ENCODE results near the gene RNF150.

Gene RNF150

GRCh38 chr4:140869446-140869845 is 263.8 kb downstream of the RNF150 start:
- DNase-seq (ENCODE audit: low read depth in 2 of 3, low spot score in 1 of 3) = no peak

- no peak for DNase-seq (ENCODE audit: low read depth in 2 of 3, low spot score in 1 of 3)
These were observed 265.9 kb downstream of the RNF150 start for GRCh38 chr4:140867356-140867755.

DNA sequence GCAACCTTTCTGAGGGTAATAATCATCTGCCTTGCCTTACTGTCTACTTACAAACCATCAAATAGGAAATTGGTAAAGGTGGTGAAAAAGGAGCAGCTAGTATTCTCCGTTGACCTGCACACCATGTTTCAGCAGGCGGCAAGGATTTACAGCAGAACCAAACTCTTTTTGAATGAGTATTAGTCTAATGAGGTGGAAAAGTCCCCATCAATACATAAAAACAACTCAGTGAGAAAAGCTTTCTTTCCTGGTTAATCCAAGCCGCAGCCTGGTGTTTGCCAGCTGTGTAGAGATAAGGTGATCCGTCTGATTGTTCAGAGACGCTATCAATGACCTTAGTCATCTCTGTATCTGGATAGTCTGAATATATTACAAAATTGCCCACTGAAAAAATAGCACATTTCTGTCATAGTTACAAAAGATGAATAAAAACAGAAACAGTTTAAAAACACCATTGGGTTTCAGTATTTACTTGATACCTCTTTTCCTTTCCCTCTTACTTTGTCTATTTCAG is 266.7 kb downstream of the RNF150 start:
- no peak for DNase-seq (ENCODE audit: low read depth in 2 of 3, low spot score in 1 of 3)

GRCh38 chr4:140865253-140866217 is 267.7 kb downstream of the RNF150 start:
- DNase-seq (ENCODE audit: low read depth in 2 of 3, low spot score in 1 of 3) = no peak

GRCh38 chr4:140863197-140863596 is 270.1 kb downstream of the RNF150 start:
- DNase-seq (ENCODE audit: low read depth in 2 of 3, low spot score in 1 of 3) = no peak

- DNase-seq (ENCODE audit: low read depth in 2 of 3, low spot score in 1 of 3) = no peak
These were observed 271.2 kb downstream of the RNF150 start for GRCh38 chr4:140862177-140862442.

DNA sequence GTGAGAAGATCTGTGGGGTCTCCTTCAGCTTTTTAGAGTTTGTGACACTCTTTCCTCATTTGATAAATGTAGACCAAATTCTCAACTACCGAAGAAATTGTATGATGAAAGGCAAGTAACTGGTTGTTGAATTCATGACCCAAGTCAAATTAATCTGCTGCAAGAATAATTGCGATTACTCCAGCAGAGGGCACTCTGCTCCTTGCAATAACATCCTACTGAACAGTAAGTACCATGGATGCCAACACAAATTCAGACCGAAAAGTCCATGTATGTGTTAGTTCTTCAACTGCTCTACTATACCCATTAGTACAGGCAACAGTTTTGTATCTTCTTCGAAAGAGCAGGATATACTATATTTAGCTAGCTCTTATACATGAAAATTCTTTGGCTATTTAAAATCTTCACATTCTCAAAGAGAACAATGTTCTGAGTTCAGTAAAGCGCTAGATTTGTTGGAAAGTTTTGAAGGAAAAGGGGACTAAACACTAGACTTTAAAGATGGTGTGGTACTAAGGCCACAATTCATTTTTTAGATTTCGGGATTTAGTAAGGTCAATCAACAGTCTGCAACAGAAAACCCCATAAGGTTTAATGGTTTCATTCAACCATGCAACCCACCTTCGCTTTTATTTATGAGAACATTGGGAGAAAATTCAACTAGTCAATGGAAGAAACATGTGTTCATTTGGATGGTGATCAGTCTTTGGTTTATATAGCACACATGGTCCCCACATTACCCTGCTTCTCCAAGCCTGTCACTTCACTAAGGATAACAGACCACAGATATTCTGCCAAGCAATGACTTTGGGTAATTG is 271.7 kb downstream of the RNF150 start:
- DNase-seq (ENCODE audit: low read depth in 2 of 3, low spot score in 1 of 3) = peak; percentile 3 to 35 (median 16)

DNA sequence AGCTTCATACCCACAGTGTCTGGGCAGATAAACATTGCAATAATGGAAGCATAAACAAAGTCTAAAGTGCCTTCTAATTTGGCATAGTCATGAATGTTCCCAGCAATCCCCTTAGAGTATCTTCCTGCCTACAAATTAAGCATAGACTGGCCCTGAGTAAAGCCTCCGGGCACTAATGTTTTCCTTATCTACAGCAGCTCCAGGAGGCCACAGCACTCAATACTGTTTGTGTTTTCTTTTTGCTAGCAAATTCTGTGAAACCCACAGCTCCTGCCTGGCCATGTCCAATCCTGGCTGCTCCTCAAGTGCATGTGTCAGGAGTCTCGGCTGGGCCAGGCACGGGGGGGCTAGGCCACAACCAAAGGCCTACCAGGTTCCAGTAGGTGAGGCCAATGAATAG is 274.4 kb downstream of the RNF150 start:
- DNase-seq (ENCODE audit: low read depth in 2 of 3, low spot score in 1 of 3) = no peak

GRCh38 chr4:140857111-140857510 is 276.2 kb downstream of the RNF150 start:
- DNase-seq (ENCODE audit: low read depth in 2 of 3, low spot score in 1 of 3) = no peak

DNA sequence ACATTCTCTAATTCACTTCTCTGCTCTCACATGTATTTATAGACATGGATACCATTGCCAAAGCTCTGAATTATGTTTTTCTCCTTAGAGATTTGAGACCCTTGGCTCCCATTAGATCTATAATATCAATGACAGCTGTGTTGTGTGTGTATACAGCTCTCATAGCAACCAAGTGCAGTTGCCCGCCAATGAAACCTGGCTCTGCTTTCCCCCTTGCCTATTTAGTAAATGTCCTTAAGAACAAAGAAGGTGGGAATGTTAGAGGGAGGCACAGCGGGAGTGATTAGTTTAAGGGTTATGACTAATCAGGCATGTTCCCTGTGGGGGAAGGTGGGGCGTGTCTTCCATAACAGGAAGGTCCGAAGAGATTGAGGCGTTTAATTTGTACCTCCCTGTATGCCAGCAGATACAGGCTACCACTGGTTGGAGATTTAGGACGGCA is 276.6 kb downstream of the RNF150 start:
- no peak for DNase-seq (ENCODE audit: low read depth in 2 of 3, low spot score in 1 of 3)

- DNase-seq (ENCODE audit: low read depth in 2 of 3, low spot score in 1 of 3) = no peak
These were observed 279.1 kb downstream of the RNF150 start for GRCh38 chr4:140854168-140854567.

- no peak for DNase-seq (ENCODE audit: low read depth in 2 of 3, low spot score in 1 of 3)
These were observed 281.5 kb downstream of the RNF150 start for GRCh38 chr4:140851804-140852203.

GRCh38 chr4:140851032-140851636 is 282.1 kb downstream of the RNF150 start:
- peak in 1 of 3 donors; percentile 53 for DNase-seq (ENCODE audit: low read depth in 2 of 3, low spot score in 1 of 3)

- no peak for DNase-seq (ENCODE audit: low read depth in 2 of 3, low spot score in 1 of 3)
These were observed 283.7 kb downstream of the RNF150 start for GRCh38 chr4:140849526-140849925.

- DNase-seq (ENCODE audit: low read depth in 2 of 3, low spot score in 1 of 3) = no peak
These were observed 286.5 kb downstream of the RNF150 start for GRCh38 chr4:140846736-140847135.

GRCh38 chr4:140844061-140844460 is 289.2 kb downstream of the RNF150 start:
- DNase-seq (ENCODE audit: low read depth in 2 of 3, low spot score in 1 of 3) = no peak

- no peak for DNase-seq (ENCODE audit: low read depth in 2 of 3, low spot score in 1 of 3)
These were observed 292.1 kb downstream of the RNF150 start for GRCh38 chr4:140841186-140841585.

DNA sequence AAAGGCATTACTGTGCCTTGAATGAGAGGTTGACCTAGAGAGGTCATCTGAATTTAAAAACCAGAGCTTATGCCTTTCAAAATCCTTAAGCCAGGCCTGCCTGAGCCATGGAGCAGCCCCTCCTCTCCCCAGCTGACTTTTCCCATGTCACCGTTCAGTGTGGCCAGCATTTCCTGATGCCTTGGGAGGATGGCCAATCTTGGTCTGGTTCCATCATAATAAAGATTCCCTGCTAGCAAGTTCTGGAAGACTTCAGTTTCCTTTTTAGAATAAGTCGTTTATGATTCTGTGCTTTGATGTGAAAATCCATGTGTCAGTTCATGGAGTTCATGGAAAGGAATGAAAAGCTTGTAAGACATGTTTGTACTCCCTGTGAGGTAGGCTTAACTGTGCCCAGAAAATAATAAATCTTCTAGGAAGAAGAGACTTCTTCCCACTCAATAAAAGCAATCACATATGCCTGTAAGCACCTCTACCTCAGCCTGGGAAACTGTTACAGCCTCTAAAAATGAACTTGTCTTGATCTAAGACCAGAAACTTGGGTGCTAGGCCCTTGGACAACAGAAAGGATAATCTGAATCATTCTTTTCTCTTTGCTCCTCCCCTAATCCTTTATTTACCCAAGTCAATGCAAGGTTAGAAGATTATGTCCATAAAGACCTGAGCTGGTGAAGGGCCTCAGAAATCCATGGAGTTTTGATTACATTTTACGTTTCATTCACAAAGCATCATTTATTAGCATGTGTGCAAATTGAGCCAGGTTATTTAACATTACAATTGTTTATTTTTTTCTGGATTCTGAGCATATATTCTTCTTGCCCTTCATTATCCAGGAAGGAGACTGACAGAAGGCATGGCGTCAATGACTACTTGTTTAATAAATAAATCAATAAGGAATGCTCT is 293.1 kb downstream of the RNF150 start:
- no peak for DNase-seq (ENCODE audit: low read depth in 2 of 3, low spot score in 1 of 3)

- no peak for DNase-seq (ENCODE audit: low read depth in 2 of 3, low spot score in 1 of 3)
These were observed 293.9 kb downstream of the RNF150 start for GRCh38 chr4:140839406-140839805.

DNA sequence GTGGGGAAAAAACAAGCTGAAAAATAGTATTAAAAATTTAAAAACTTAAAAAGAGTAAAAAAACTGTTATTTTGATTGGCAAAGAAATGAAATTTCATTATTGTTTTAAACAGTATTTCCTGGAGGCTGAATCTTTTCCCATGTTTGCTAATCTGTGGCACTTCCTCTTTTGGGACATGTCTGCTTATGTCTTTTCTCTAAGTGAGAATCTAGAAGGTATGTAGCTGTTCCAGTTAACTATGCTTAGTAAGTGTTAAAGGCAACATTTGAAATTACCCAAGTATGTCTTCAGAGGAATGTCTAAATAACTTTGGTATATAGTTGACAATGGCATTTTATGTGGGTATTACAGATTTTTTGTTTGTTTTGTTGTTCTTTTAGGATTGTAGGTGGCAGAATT is 295.5 kb downstream of the RNF150 start:
- DNase-seq (ENCODE audit: low read depth in 2 of 3, low spot score in 1 of 3) = no peak
